ENCODE results near the gene COL4A6. TPM values are rescaled to one million over a fixed set of nuclear protein-coding genes. Genes with fewer than 3 reads are reported as not detected.

Gene COL4A6
- total and polyA plus RNA-seq, 10 of the 15 experiments (the other 5 are each of a cell fraction or from before 2014, with no cell fraction given), result 0.02 to 0.56 (median 0.05) TPM; not detected in 3

DNA sequence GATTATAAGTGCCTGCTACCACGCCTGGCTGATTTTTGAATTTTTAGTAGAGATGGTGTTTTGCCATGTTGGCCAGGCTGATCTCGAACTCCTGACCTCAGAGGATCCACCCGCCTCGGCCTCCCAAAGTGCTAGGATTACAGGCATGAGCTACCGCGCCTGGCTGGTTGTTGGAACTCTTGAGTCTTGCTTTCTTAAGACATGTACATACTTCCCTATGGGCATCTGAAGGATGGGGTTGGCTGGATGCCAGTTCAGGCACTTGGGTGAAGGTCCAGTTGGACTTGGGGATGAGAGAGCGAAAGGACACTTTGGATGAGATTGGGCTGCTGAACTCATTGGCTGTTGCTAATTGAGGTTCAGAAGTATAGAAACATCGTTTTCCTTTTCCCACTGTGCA is 306.2 kb downstream of the COL4A6 start:
- H3K4me3 ChIP-seq, result no peak overlapping the region
- H3K9me3 ChIP-seq (replicated peaks; ENCODE audit: control insufficient read depth, insufficient read depth, low read length), result no peaks in the 10 kb centered on the region
- DNase-seq (ENCODE audit: low read depth, low spot score), result no peak
- ChIA-PET SMC1A (ENCODE audit: uncharacterized antibody, unreplicated experiment) (interaction anchor here (0.6 kb wide), 1 partner anchor 452 kb away, joined by 3 read pairs; no protein-coding TSS in a partner anchor), CTCF (no interaction called here), RAD21 (ENCODE audit: unreplicated experiment) (no interaction called here), POLR2A (interaction anchor here (0.7 kb wide), 1 partner anchor 29 kb away, joined by 4 read pairs; no protein-coding TSS in a partner anchor)
- H3K4me2 ChIP-seq (ENCODE audit: control insufficient read depth, insufficient read depth), result no peak overlapping the region
- no peak overlapping the region for H3K9ac ChIP-seq (ENCODE audit: control insufficient read depth, insufficient read depth, low read length)
- H3K27me3 ChIP-seq (replicated peaks in 1 of 2; ENCODE audit: control insufficient read depth in 2 of 2, insufficient read depth in 2 of 2, low read length in 1 of 2), result no peaks in the 10 kb centered on the region
- no peaks in the 10 kb centered on the region for H3K4me1 ChIP-seq (ENCODE audit: control insufficient read depth, insufficient read depth, low read length)
- in situ Hi-C loops (cut with MboI), result no loop called here
- no peak overlapping the region for H2AFZ ChIP-seq (ENCODE audit: control insufficient read depth, low read depth, low read length)
- no peak for ATAC-seq
- no peak for FAIRE-seq
- BruUV-seq (replicated peaks), result no TSS peak
- H3K36me3 ChIP-seq (ENCODE audit: control insufficient read depth in 2 of 2, insufficient read depth in 2 of 2, low read length in 1 of 2), result peaks cover 0 to 5% of the 10 kb centered on the region in 2 experiments; a peak in 3 of 4 replicates
- no peaks in the 10 kb centered on the region for H3K79me2 ChIP-seq (ENCODE audit: control insufficient read depth, insufficient read depth, low read length)
- no peak overlapping the region for H3K27ac ChIP-seq (ENCODE audit: control insufficient read depth, insufficient read depth)
- WGBS (ENCODE audit: insufficient coverage, insufficient replicate concordance, low lambda C conversion rate, missing lambda C conversion rate), result 49% methylated on average over 8 of the region's 8 CpGs
- intact Hi-C loops (cut with micrococcal nuclease; ENCODE audit: unreplicated experiment), result no loop called here
- H4K20me1 ChIP-seq (ENCODE audit: control insufficient read depth, insufficient read depth), result no peaks in the 10 kb centered on the region
- TF ChIP-seq IRF4 (IDR thresholded peaks at IDR 0.05; ENCODE audit: low read depth, low read length) (no peak), TCF7 (IDR thresholded peaks at IDR 0.05; ENCODE audit: borderline replicate concordance) (no peak), LARP7 (IDR thresholded peaks at IDR 0.05) (no peak), JUND (IDR thresholded peaks at IDR 0.05; ENCODE audit: low read depth, low read length) (no peak), MTA3 (IDR thresholded peaks at IDR 0.05; ENCODE audit: borderline replicate concordance, low read length) (no peak), CBFB (IDR thresholded peaks at IDR 0.05; ENCODE audit: low read depth) (no peak)

DNA sequence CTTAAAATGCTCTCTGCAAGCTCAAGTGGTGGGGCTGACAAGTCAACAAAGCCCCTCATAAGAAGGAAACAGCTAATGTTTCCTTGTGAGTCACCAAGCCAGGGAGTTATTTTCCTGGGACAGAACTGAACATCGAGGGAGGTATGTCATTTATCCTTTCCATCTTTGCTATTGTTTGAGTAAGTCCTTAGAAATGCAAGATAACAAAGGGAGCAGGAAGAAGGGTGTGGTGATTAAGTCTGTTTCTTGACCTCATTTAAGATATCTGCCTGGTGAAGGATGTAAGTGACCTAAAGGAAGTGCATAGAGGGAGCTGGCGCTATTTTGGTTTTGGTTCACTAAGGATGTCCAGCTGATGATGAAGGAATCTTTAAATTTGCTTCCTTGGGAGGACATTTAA is 306.8 kb downstream of the COL4A6 start:
- H3K9me3 ChIP-seq (replicated peaks; ENCODE audit: control insufficient read depth, insufficient read depth, low read length), result no peaks in the 10 kb centered on the region
- no peaks in the 10 kb centered on the region for H3K79me2 ChIP-seq (ENCODE audit: control insufficient read depth, insufficient read depth, low read length)
- intact Hi-C loops (cut with micrococcal nuclease; ENCODE audit: unreplicated experiment) (no loop called here), in situ Hi-C loops (cut with MboI) (no loop called here)
- TF ChIP-seq SIX5 (IDR thresholded peaks at IDR 0.05; ENCODE audit: low read depth, low read length, severe bottlenecking) (no peak), SMARCA5 (IDR thresholded peaks at IDR 0.05) (no peak), ZNF24 (IDR thresholded peaks at IDR 0.05) (no peak), TCF12 (IDR thresholded peaks at IDR 0.05; ENCODE audit: low read depth, low read length) (no peak), EZH2 (IDR thresholded peaks at IDR 0.05; ENCODE audit: borderline replicate concordance, control insufficient read depth, low read depth, low read length) (no peak)
- TF ChIP-seq, protein P1, sequence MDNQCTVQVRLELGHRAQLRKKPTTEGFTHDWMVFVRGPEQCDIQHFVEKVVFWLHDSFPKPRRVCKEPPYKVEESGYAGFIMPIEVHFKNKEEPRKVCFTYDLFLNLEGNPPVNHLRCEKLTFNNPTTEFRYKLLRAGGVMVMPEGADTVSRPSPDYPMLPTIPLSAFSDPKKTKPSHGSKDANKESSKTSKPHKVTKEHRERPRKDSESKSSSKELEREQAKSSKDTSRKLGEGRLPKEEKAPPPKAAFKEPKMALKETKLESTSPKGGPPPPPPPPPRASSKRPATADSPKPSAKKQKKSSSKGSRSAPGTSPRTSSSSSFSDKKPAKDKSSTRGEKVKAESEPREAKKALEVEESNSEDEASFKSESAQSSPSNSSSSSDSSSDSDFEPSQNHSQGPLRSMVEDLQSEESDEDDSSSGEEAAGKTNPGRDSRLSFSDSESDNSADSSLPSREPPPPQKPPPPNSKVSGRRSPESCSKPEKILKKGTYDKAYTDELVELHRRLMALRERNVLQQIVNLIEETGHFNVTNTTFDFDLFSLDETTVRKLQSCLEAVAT (IDR thresholded peaks at IDR 0.05), result no peak
- H3K27me3 ChIP-seq (replicated peaks in 1 of 2; ENCODE audit: control insufficient read depth in 2 of 2, insufficient read depth in 2 of 2, low read length in 1 of 2), result no peaks in the 10 kb centered on the region
- BruUV-seq (replicated peaks), result no TSS peak
- FAIRE-seq (no peak), ATAC-seq (no peak), DNase-seq (ENCODE audit: low read depth, low spot score) (no peak)
- no peak overlapping the region for H3K9ac ChIP-seq (ENCODE audit: control insufficient read depth, insufficient read depth, low read length)
- POLR2A ChIA-PET, result interaction anchor here (0.7 kb wide), 1 partner anchor 28 kb away, joined by 4 read pairs; no protein-coding TSS in a partner anchor
- no peaks in the 10 kb centered on the region for H4K20me1 ChIP-seq (ENCODE audit: control insufficient read depth, insufficient read depth)
- no peak overlapping the region for H3K4me3 ChIP-seq
- H3K4me1 ChIP-seq (ENCODE audit: control insufficient read depth, insufficient read depth, low read length), result no peaks in the 10 kb centered on the region
- H2AFZ ChIP-seq (ENCODE audit: control insufficient read depth, low read depth, low read length), result no peak overlapping the region
- no peak overlapping the region for H3K27ac ChIP-seq (ENCODE audit: control insufficient read depth, insufficient read depth)
- CTCF ChIA-PET, result no interaction called here
- SMC1A ChIA-PET (ENCODE audit: uncharacterized antibody, unreplicated experiment), result no interaction called here
- no peak overlapping the region for H3K4me2 ChIP-seq (ENCODE audit: control insufficient read depth, insufficient read depth)
- RAD21 ChIA-PET (ENCODE audit: unreplicated experiment), result no interaction called here
- WGBS (ENCODE audit: insufficient coverage, insufficient replicate concordance, low lambda C conversion rate, missing lambda C conversion rate), result 21% methylated on average over 2 of the region's 2 CpGs
- H3K36me3 ChIP-seq (ENCODE audit: control insufficient read depth in 2 of 2, insufficient read depth in 2 of 2, low read length in 1 of 2), result peaks cover 0 to 5% of the 10 kb centered on the region in 2 experiments; a peak in 3 of 4 replicates
